ENCODE measurements around the gene PEX11G.

The PEX11G gene

GRCh38 chr19:7502552-7502951 lies 13.7 kb upstream of the PEX11G start:
- no peak overlapping the region for H3K4me3 ChIP-seq
- H3K27ac ChIP-seq: no peak overlapping the region

GRCh38 chr19:7500811-7501450 lies 12.1 kb upstream of the PEX11G start:
- Histone ChIP-seq H3K27ac (no peak overlapping the region), H3K4me3 (peak overlapping the region; percentile 20 to 42 (median 29))

GRCh38 chr19:7497292-7497691 lies 8.5 kb upstream of the PEX11G start:
- Histone ChIP-seq H3K27ac (no peak overlapping the region), H3K4me3 (no peak overlapping the region)

DNA sequence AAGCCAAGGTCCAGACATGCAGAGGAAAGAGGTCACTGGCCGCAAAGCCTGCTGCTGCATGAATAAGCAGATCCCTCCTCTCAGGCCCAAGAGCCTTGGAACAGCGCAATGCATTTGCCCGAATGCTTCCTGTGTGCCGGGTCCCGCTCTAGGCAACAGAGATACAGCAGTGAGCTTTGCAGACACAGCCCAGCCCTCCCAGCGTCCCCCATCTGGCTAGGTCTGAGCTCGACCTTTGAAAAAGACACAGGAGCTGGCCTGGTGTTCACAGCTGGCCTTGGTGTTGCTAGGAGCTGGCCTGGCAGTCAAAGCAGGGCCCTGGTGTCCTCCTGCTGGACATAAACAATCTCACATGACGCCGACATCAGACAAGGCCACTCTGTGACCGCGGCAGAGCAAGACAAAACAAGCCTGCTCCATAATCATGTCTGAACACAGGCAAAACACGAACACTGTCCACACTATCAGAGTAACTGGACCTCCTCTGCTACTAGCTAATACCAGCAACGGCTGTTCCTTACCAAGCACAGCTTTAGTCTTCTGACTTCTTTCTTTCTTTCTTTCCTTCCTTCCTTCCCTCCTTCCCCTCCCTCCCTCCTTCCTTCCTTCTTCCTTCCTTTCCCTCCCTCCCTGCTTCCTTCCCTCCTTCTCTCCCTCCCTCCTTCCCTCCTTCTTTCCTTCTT lies 5.7 kb upstream of the PEX11G start:
- no peak overlapping the region for H3K4me3 ChIP-seq
- H3K27ac ChIP-seq: peak overlapping the region in 2 of 21 experiments; percentile 2 to 7

- Histone ChIP-seq H3K4me3 (no peak overlapping the region), H3K27ac (peak overlapping the region in 3 of 21 experiments; percentile 10 to 44 (median 37))
Observed at GRCh38 chr19:7492558-7492957, 3.7 kb upstream of the PEX11G start.

- no peak overlapping the region for H3K4me3 ChIP-seq
- peak overlapping the region in 3 of 21 experiments; percentile 10 to 44 (median 37) for H3K27ac ChIP-seq
Observed at GRCh38 chr19:7492142-7492541, 3.3 kb upstream of the PEX11G start.

GRCh38 chr19:7489609-7490044 lies 792 bp upstream of the PEX11G start:
- H3K27ac ChIP-seq: peak overlapping the region in 8 of 21 experiments; percentile 54 to 95 (median 82)
- peak overlapping the region in 1 of 7 experiments; percentile 59 for H3K4me3 ChIP-seq

DNA sequence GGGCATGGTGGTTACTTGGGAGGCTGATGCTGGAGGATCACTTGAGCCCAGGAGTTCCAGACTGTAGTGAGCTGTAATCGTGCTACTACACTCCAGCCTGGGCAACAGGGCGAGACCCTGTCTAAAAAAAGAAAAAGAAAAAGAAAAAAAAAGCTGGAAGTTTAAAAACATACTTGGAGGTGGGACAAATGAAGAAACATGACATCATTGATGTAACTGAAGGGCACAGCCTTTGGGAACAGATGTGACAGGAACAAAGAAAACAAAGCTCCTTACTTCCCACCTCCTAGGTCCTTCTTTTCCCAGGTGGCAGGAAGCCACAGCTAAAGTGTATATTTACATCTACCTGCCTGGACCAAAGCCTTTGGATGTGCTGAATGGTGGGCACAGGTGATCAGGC lies 1.9 kb downstream of the PEX11G start:
- Histone ChIP-seq H3K4me3 (no peak overlapping the region), H3K27ac (no peak overlapping the region)

DNA sequence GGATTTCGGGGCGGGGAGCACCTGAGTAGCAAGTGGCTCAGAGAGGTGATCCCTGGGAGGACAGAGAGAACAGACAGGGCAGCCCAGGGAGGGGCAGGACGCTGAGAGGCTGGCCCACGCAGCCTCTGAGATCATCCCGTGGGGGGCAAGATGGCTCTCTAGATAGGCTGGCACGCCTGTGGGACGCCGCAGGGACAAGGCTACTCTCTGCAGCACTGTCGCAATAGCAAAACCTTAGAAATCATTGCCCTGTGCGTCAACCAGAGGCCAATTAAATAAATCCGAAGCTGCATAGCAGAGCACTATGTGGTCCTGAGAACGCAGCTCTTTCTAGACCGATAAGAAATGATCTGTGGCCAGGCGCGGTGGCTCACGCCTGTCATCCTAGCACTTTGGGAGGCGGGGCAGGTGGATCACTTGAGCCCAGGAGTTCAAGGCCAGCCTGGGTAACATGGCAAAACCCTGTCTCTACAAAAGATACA lies 5.1 kb downstream of the PEX11G start:
- Histone ChIP-seq H3K27ac (peak overlapping the region in 2 of 21 experiments; percentile 7 to 41), H3K4me3 (no peak overlapping the region)

- no peak overlapping the region for H3K4me3 ChIP-seq
- H3K27ac ChIP-seq: peak overlapping the region in 2 of 21 experiments; percentile 7 to 41
Observed at GRCh38 chr19:7482584-7483439, 6.0 kb downstream of the PEX11G start.

DNA sequence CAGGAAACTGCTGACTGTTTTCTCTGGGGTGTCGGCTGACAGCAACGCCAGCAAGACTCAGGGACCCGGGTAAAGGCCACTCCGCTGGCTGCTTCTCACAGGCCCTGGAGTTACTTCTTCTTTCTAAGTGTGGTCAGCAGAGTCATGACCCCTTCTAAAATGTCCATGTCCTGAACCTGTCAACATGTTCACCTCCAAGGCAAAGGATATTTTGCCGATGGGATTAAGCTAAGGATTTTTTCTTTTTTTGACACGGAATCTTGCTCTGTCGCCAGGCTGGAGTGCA lies 7.9 kb downstream of the PEX11G start:
- peak overlapping the region in 2 of 21 experiments; percentile 24 to 54 for H3K27ac ChIP-seq
- H3K4me3 ChIP-seq: no peak overlapping the region

GRCh38 chr19:7480222-7480969 lies 8.4 kb downstream of the PEX11G start:
- Histone ChIP-seq H3K27ac (peak overlapping the region in 6 of 21 experiments; percentile 24 to 55 (median 40)), H3K4me3 (no peak overlapping the region)

GRCh38 chr19:7478843-7479227 lies 10.0 kb downstream of the PEX11G start:
- H3K4me3 ChIP-seq: no peak overlapping the region
- H3K27ac ChIP-seq: peak overlapping the region in 3 of 21 experiments; percentile 5 to 52 (median 39)

DNA sequence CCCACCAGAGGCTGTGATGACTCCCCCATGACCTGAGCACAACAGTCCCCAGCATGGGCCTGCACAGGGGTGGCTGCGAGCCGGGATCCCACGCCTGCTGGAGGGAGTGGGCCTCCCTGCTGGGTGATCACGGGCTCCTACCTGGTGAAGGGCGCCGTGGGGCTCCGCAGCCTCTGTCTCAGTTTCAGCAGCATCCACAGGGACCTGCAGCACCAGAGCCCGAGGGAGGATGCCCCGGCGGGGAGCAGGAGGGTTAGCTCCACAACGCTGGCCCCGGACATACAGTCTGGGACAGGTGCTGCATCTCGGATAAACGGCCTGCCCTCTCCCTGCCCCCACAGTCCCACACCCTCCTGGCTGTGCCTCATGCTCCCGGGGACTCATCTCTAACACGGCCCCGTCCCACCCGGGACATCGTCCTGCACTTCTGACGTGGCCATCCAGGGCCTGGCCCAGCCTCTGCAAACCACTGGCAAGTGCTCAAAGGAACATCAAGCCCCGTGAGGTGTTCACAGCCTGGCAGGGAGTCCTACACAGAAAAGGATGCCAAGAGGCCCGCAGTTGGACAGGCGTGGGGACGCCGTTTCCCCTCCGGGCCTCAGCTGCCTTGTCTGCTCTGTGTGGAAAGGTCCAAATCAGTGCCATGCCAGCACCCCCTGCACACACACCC lies 10.5 kb downstream of the PEX11G start:
- no peak overlapping the region for H3K4me3 ChIP-seq
- peak overlapping the region in 1 of 21 experiments; percentile 39 for H3K27ac ChIP-seq

GRCh38 chr19:7477758-7478157 lies 11.1 kb downstream of the PEX11G start:
- H3K27ac ChIP-seq: no peak overlapping the region
- no peak overlapping the region for H3K4me3 ChIP-seq

- Histone ChIP-seq H3K4me3 (no peak overlapping the region), H3K27ac (no peak overlapping the region)
Observed at GRCh38 chr19:7476777-7477494, 11.9 kb downstream of the PEX11G start.

- no peak overlapping the region for H3K27ac ChIP-seq
Observed at GRCh38 chr19:7476241-7476640, 12.6 kb downstream of the PEX11G start.

GRCh38 chr19:7475665-7476064 lies 13.2 kb downstream of the PEX11G start:
- Histone ChIP-seq H3K4me3 (no peak overlapping the region), H3K27ac (no peak overlapping the region)

More at GRCh38 chr19:7476241-7476640, 12.6 kb downstream of the PEX11G start:
- no peak overlapping the region for H3K4me3 ChIP-seq

All from skin epidermis (tissue), 12 donors.